Frontal cortex (tissue), 4 donors: ENCODE measurements around the gene GPX5. TPM values are rescaled to one million over a fixed set of nuclear protein-coding genes. Genes with fewer than 3 reads are reported as not detected.

Experiments
- DNase-seq, 2 donors: peaks; one replicate each; pipeline ENCODE4 v3.0.0; 2012; ENCODE audit warnings: low spot score in 2 of 2
- FAIRE-seq: peaks from 2 replicates; lab custom pipeline; 2012; peaks lifted over from hg19 to GRCh38; lab: Jason Lieb, UNC
- total RNA-seq: library from RNA; depleted of rRNA; stranded (reverse); fragments of >200 nt; gene quantifications from one replicate; pipeline ENCODE4 v1.2.3, GENCODE V29; 2014
- donor health status: control.
- donor health status: control.
- donor health status: control.

Gene GPX5
- total RNA-seq, 1 donor from 2014 or later: not detected

- DNase-seq (no peak), FAIRE-seq (no peak)
These were observed 27.8 kb downstream of the GPX5 start for GRCh38 chr6:28553384-28553985.

GRCh38 chr6:28553986-28554881 lies 28.6 kb downstream of the GPX5 start:
- DNase-seq (no peak), FAIRE-seq (no peak)

- DNase-seq (no peak), FAIRE-seq (no peak)
These were observed 29.5 kb downstream of the GPX5 start for GRCh38 chr6:28555136-28555535.

- FAIRE-seq (no peak), DNase-seq (no peak)
These were observed 32.9 kb downstream of the GPX5 start for GRCh38 chr6:28558629-28559028.

GRCh38 chr6:28563430-28564095 lies 37.9 kb downstream of the GPX5 start:
- DNase-seq (no peak), FAIRE-seq (no peak)

- FAIRE-seq (no peak), DNase-seq (no peak)
These were observed 40.3 kb downstream of the GPX5 start for GRCh38 chr6:28565823-28566526.

GRCh38 chr6:28566527-28567252 lies 41.0 kb downstream of the GPX5 start:
- FAIRE-seq (no peak), DNase-seq (no peak)

- FAIRE-seq (no peak), DNase-seq (no peak)
These were observed 41.8 kb downstream of the GPX5 start for GRCh38 chr6:28567506-28567905.

GRCh38 chr6:28568515-28569108 lies 42.9 kb downstream of the GPX5 start:
- DNase-seq (no peak), FAIRE-seq (no peak)

- DNase-seq: no peak
- no peak for FAIRE-seq
These were observed 44.1 kb downstream of the GPX5 start for GRCh38 chr6:28569748-28570147.

- FAIRE-seq: no peak
- DNase-seq: no peak
These were observed 54.8 kb downstream of the GPX5 start for GRCh38 chr6:28580475-28580874.

GRCh38 chr6:28583463-28583862 lies 57.8 kb downstream of the GPX5 start:
- no peak for DNase-seq
- FAIRE-seq: no peak

Other genes with a start within 250 kb of the GPX5 start
- 19.2 TPM for gene PGBD1, start 244.3 kb upstream of the GPX5 start, total RNA-seq
- gene ZSCAN31, start 189.7 kb upstream of the GPX5 start, total RNA-seq: 13.5 TPM
- 7.3 TPM for gene ZKSCAN3, start 175.9 kb upstream of the GPX5 start, total RNA-seq
- gene ZSCAN12, start 126.1 kb upstream of the GPX5 start, total RNA-seq: 18.8 TPM
- 11.0 TPM for gene ZSCAN23, start 82.4 kb upstream of the GPX5 start, total RNA-seq
- not detected for gene GPX6, start 10.1 kb upstream of the GPX5 start, total RNA-seq